HCT116 (cell line): ENCODE data around the gene RINT1. TPM values are rescaled to one million over a fixed set of nuclear protein-coding genes. Genes with fewer than 3 reads are reported as not detected.

Experiments used
- ATAC-seq: fragments of 200-7000 bp; cut with Tn5 transposase; 2 replicates; pipeline ENCODE4 v1.9.1; 2020; ENCODE audit warnings: mild to moderate bottlenecking, moderate library complexity
- BruUV-seq: library from RNA; stranded (reverse); fragments of 400-500 nt; replicated peaks from 2 replicates; lab custom pipeline; 2021; lab: Mats Ljungman, UMichigan
- CTCF ChIA-PET: fragments of 300-600 bp; sonication (Branson Sonifier 250); formaldehyde crosslinking; loops from one replicate; lab custom pipeline; 2021; ENCODE audit warnings: antibody characterized with exemption; lab: Charles Lee
- POLR2A ChIA-PET: fragments of 300-600, 350-600 bp; sonication (Branson Sonifier 250); formaldehyde crosslinking; loops from one replicate; lab custom pipeline; 2021; ENCODE audit warnings: antibody characterized with exemption; lab: Charles Lee
- RAD21 ChIA-PET, 2 experiments: fragments of 300-600 bp; sonication (Branson Sonifier 250); formaldehyde crosslinking; loops; one replicate each; lab custom pipeline; 2023; ENCODE audit warnings: low total read pairs in 2 of 2; ENCODE audit not compliant: uncharacterized antibody in 2 of 2, unreplicated experiment in 2 of 2, low non-redundant PET in 1 of 2; lab: Charles Lee
- DNase-seq: peaks from one replicate; pipeline ENCODE4 v3.0.0-alpha.2; 2010; ENCODE audit warnings: low read depth, low spot score
- H2AFZ ChIP-seq: fragments of 200-600 bp; shearing (Covaris generic), sonication (generic); 2 replicates; pipeline ENCODE4 v1.6.1; 2017; ENCODE audit warnings: low read depth, mixed run types, mixed read lengths, antibody characterized with exemption, low read length; ENCODE audit not compliant: poor library complexity, severe bottlenecking
- H3K27ac ChIP-seq: 2 replicates; pipeline ENCODE4 v1.5.1; 2012; ENCODE audit warnings: low read depth, low read length
- H3K27me3 ChIP-seq: fragments of 200-600 bp; sonication (generic); 2 replicates; pipeline ENCODE4 v1.6.1; 2016; ENCODE audit warnings: mixed run types, low read length, mixed read lengths; ENCODE audit not compliant: insufficient read depth
- H3K36me3 ChIP-seq, 2 experiments: fragments of 200-500 bp in 1 of 2; fragments of 200-600 bp in 1 of 2; sonication (Bioruptor generic) in 1 of 2; sonication (generic) in 1 of 2; 2 replicates each; pipeline versions ENCODE4 v1.5.1 to v1.6.1; 2014 to 2016; ENCODE audit warnings: low read length in 2 of 2, inconsistent platforms in 1 of 2, mixed read lengths in 1 of 2, mixed run types in 1 of 2; ENCODE audit not compliant: insufficient read depth in 2 of 2, control insufficient read depth in 1 of 2
- H3K4me1 ChIP-seq, 2 experiments: fragments of 200-600 bp in 1 of 2; sonication (generic) in 1 of 2; 2 replicates each; pipeline versions ENCODE4 v1.5.1 to v1.6.1; 2012 to 2017; ENCODE audit warnings: low read length in 2 of 2, inconsistent platforms in 1 of 2, mild to moderate bottlenecking in 1 of 2, mixed read lengths in 1 of 2, mixed run types in 1 of 2, moderate library complexity in 1 of 2; ENCODE audit not compliant: insufficient read depth in 2 of 2, control insufficient read depth in 1 of 2
- H3K4me2 ChIP-seq: fragments of 200-600 bp; sonication (generic); 2 replicates; pipeline ENCODE4 v1.6.1; 2017; ENCODE audit warnings: mixed run types, low read length, mixed read lengths
- H3K4me3 ChIP-seq, 2 experiments: fragments of 200-600 bp in 1 of 2; sonication (generic) in 1 of 2; replicated peaks in 1 of 2; 2 replicates each; pipeline ENCODE4 v1.5.1; 2011 to 2016; ENCODE audit warnings: low read length in 2 of 2, control low read depth in 1 of 2, low read depth in 1 of 2, mild to moderate bottlenecking in 1 of 2, mixed read lengths in 1 of 2, mixed run types in 1 of 2
- H3K79me2 ChIP-seq: fragments of 200-600 bp; sonication (generic); 2 replicates; pipeline ENCODE4 v1.6.1; 2017; ENCODE audit warnings: mild to moderate bottlenecking, mixed run types, low read length, moderate library complexity, mixed read lengths; ENCODE audit not compliant: insufficient read depth
- H3K9ac ChIP-seq: fragments of 200-600 bp; sonication (generic); 2 replicates; pipeline ENCODE4 v1.6.1; 2016; ENCODE audit warnings: low read length, mixed read lengths
- H3K9me2 ChIP-seq: fragments of 200-600 bp; sonication (generic), shearing (Covaris generic); 2 replicates; pipeline ENCODE4 v1.6.1; 2017; ENCODE audit warnings: mixed run types, mild to moderate bottlenecking, moderate library complexity; ENCODE audit not compliant: insufficient read depth
- H3K9me3 ChIP-seq, 2 experiments: fragments of 200-500 bp in 1 of 2; fragments of 200-600 bp in 1 of 2; sonication (Bioruptor generic) in 1 of 2; sonication (generic) in 1 of 2; 2 replicates each; pipeline ENCODE4 v1.6.1; 2014 to 2017; ENCODE audit warnings: low read length in 2 of 2, mixed read lengths in 2 of 2, inconsistent platforms in 1 of 2, low read depth in 1 of 2, mild to moderate bottlenecking in 1 of 2, mixed run types in 1 of 2, moderate library complexity in 1 of 2; ENCODE audit not compliant: control insufficient read depth in 1 of 2, insufficient read depth in 1 of 2
- H4K20me1 ChIP-seq: fragments of 200-600 bp; sonication (generic), shearing (Covaris generic); 2 replicates; pipeline ENCODE4 v1.6.1; 2017; ENCODE audit warnings: mixed run types, mild to moderate bottlenecking, moderate library complexity; ENCODE audit not compliant: insufficient read depth
- CBX3 ChIP-seq: IDR thresholded peaks from 2 replicates; pipeline ENCODE4 v1.6.1; 2012; ENCODE audit warnings: low read depth
- CEBPB ChIP-seq: IDR thresholded peaks from 2 replicates; pipeline ENCODE4 v1.6.1; 2012; ENCODE audit warnings: low read depth
- CTCF ChIP-seq, 3 experiments: fragments of 200-600 bp in 1 of 3; sonication (generic) in 1 of 3; IDR thresholded peaks in 2 of 3; conservative IDR thresholded peaks in 1 of 3; 2 replicates each; pipeline ENCODE4 v1.5.1; 2012 to 2017; ENCODE audit warnings: low read depth in 2 of 3, low read length in 2 of 3, antibody characterized with exemption in 1 of 3, borderline replicate concordance in 1 of 3, control low read depth in 1 of 3, mild to moderate bottlenecking in 1 of 3, mixed read lengths in 1 of 3, mixed run types in 1 of 3, moderate library complexity in 1 of 3; ENCODE audit not compliant: insufficient read depth in 1 of 3
- FOSL1 ChIP-seq: IDR thresholded peaks from 2 replicates; pipeline ENCODE4 v1.6.1; 2012; ENCODE audit warnings: low read depth
- RAD21 ChIP-seq: IDR thresholded peaks from 2 replicates; pipeline ENCODE4 v1.6.1; 2012; ENCODE audit warnings: low read depth, mild to moderate bottlenecking
- REST ChIP-seq: IDR thresholded peaks from 2 replicates; pipeline ENCODE4 v1.6.1; 2012; ENCODE audit warnings: low read depth
- ZNF274 ChIP-seq: fragments of 200-500 bp; sonication (Bioruptor generic); IDR thresholded peaks from 2 replicates; pipeline ENCODE4 v1.6.1; 2014; ENCODE audit warnings: mild to moderate bottlenecking, low read depth, low read length, inconsistent platforms
- intact Hi-C: fragments of 100-400 bp; cut with micrococcal nuclease; formaldehyde crosslinking; loops from 2 replicates; pipeline ENCODE4 v1.10.0; 2022
- total RNA-seq: library from RNA; stranded (reverse); gene quantifications from one replicate; pipeline ENCODE4 v1.2.1, GENCODE V29; 2021; ENCODE audit not compliant: unreplicated experiment

The RINT1 gene
- total RNA-seq, 1 experiment from 2014 or later: 24.3 TPM

- TF ChIP-seq REST: no peak
- no peak for TF ChIP-seq ZNF274
- no peak for TF ChIP-seq FOSL1
- TF ChIP-seq RAD21: no peak
- TF ChIP-seq CEBPB: no peak
- peak; percentile 60 for TF ChIP-seq CBX3
Observed at GRCh38 chr7:105531792-105532671, at the start of gene RINT1 (continued).

GRCh38 chr7:105487579-105488571, 44.1 kb upstream of the RINT1 start:
- DNase-seq (no peak), ATAC-seq (peak; percentile 64; the same call in 1 of the 2 replicates)
- no peak overlapping the region for H3K4me3 ChIP-seq
- H3K27ac ChIP-seq: no peak overlapping the region
- H3K9ac ChIP-seq: no peak overlapping the region
- peaks cover 4% of the 10 kb centered on the region; the same call in 1 of the 2 replicates for H3K79me2 ChIP-seq
- intact Hi-C loops: loop anchor here (5.0 kb wide), 1 partner anchor 566 kb away; no protein-coding TSS in a partner anchor
- ChIA-PET POLR2A (no interaction called here), RAD21 (no interaction called here), CTCF (no interaction called here)
- H3K9me2 ChIP-seq: no peaks in the 10 kb centered on the region
- no peaks in the 10 kb centered on the region for H3K9me3 ChIP-seq
- peaks cover 9 to 14% of the 10 kb centered on the region in 2 experiments; a peak in 2 of 4 replicates for H3K36me3 ChIP-seq
- TSS peak; percentile 7 for BruUV-seq
- no peak overlapping the region for H2AFZ ChIP-seq
- H3K27me3 ChIP-seq: no peaks in the 10 kb centered on the region
- no peaks in the 10 kb centered on the region for H4K20me1 ChIP-seq
- H3K4me1 ChIP-seq: no peaks in the 10 kb centered on the region
- peak; percentile 59 for TF ChIP-seq RAD21
- no peak for TF ChIP-seq FOSL1
- peak; percentile 16 to 39 (median 31); a peak in 3 of 6 replicates for TF ChIP-seq CTCF (IDR thresholded peaks at IDR 0.05 in 2 of 3, conservative IDR thresholded peaks at IDR 0.05 in 1 of 3; ENCODE audit: borderline replicate concordance in 1 of 3, insufficient read depth in 1 of 3, low read depth in 2 of 3, low read length in 2 of 3)
- no peak overlapping the region for H3K4me2 ChIP-seq
